HepG2 (cell line): ENCODE data around the gene TCOF1.

Source experiments
- BHLHE40 ChIP-seq: IDR thresholded peaks from 2 replicates; pipeline ENCODE4 v1.6.1; 2011; ENCODE audit warnings: low read length, improper control_type of control experiment
- RAD21 ChIP-seq: fragments of 450-650 bp; formaldehyde crosslinking; IDR thresholded peaks from 2 replicates; pipeline ENCODE4 v1.5.0; 2020; ENCODE audit warnings: mild to moderate bottlenecking
- RFX5 ChIP-seq: IDR thresholded peaks from 2 replicates; pipeline ENCODE4 v1.6.1; 2011; ENCODE audit warnings: low read depth, low read length, improper control_type of control experiment
- SAFB2 ChIP-seq: sonication (generic); formaldehyde crosslinking; IDR thresholded peaks from 2 replicates; pipeline ENCODE4 v1.5.1; 2020; ENCODE audit warnings: missing genetic modification reagents, low read depth, mild to moderate bottlenecking, borderline replicate concordance
- ZNF530 ChIP-seq: sonication (generic); formaldehyde crosslinking; IDR thresholded peaks from 2 replicates; pipeline ENCODE4 v1.5.0; 2020; ENCODE audit warnings: low read depth, mild to moderate bottlenecking, missing genetic modification reagents
- TF ChIP-seq, protein P1 (sequence below): sonication (generic); formaldehyde crosslinking; IDR thresholded peaks from 2 replicates; pipeline ENCODE4 v1.5.0; 2020; ENCODE audit warnings: mild to moderate bottlenecking, missing genetic modification reagents, moderate library complexity

DNA sequence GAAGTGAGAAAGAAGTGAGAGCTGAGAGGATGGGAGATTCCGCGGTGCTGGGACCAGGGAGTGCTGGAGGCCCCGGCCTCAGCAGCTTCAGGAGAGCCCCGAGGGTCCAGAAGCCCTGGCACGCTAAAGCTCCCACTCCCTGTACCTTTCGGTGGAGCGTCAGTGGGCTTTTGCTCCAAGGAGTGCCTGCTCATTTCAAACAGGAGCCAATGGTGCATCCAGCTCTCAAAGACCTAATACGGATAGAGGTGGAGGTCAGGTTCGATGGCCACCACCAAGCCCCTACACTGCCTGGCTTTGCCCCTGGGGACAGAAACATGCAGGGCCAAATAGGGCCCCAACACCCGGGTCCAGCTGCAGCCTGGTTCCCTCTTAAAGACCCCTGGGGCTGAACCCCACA, 47.0 kb downstream of the TCOF1 start:
- TF ChIP-seq SAFB2 (CRISPR knock-in tag) (no peak), RAD21 (CRISPR knock-in tag) (no peak), BHLHE40 (no peak), RFX5 (no peak), ZNF530 (no peak)
- TF ChIP-seq, protein P1, sequence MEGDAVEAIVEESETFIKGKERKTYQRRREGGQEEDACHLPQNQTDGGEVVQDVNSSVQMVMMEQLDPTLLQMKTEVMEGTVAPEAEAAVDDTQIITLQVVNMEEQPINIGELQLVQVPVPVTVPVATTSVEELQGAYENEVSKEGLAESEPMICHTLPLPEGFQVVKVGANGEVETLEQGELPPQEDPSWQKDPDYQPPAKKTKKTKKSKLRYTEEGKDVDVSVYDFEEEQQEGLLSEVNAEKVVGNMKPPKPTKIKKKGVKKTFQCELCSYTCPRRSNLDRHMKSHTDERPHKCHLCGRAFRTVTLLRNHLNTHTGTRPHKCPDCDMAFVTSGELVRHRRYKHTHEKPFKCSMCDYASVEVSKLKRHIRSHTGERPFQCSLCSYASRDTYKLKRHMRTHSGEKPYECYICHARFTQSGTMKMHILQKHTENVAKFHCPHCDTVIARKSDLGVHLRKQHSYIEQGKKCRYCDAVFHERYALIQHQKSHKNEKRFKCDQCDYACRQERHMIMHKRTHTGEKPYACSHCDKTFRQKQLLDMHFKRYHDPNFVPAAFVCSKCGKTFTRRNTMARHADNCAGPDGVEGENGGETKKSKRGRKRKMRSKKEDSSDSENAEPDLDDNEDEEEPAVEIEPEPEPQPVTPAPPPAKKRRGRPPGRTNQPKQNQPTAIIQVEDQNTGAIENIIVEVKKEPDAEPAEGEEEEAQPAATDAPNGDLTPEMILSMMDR (CRISPR knock-in tag): no peak
